NCI-H2227 (cell line): ENCODE data around the gene SGSM1.
"Not testable (repeated sequence)": the region's sequence is repeated elsewhere in the genome, so short reads cannot be mapped to it uniquely, and the experiment has no call there.

Experiments
- DNase-seq: peaks from one replicate; lab custom pipeline; 2025; ENCODE audit not compliant: unreplicated experiment; lab: John Stamatoyannopoulos, UW

The SGSM1 gene

DNA sequence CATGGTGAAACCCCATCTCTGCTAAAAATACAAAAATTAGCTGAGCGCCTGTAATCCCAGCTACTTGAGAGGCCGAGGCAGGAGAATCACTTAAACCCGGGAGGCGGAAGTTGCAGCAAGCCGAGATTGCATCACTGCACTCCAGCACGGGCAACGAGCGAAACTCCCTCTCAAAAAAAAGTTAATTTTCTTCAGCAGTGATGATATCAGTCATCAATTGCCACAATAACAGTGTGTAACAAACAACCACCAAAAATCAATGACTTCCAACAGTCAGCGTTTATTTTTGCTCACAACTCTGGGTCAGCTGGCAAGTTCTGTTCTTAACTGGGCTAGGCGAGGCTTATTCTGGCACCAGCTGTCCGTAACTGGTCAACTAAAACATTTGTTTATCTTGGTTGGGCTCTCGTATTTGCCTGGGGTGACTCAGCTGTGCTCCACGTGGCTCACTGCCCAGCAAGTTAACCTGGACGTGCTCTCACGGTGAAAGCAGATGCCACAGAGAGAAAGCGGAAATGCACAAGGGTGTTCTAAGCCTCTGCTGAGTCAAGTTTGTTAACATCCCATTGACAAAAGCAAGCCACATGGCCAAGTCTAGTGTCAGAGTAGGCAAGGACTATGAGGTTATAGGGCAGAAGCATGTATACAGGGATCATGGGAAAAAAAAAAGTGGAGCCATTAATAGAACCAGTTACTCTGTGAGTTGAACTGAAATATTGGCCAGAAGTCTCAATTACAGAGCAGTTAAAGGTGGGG lies 88.4 kb downstream of the SGSM1 start:
- peak; percentile 4 for DNase-seq

DNA sequence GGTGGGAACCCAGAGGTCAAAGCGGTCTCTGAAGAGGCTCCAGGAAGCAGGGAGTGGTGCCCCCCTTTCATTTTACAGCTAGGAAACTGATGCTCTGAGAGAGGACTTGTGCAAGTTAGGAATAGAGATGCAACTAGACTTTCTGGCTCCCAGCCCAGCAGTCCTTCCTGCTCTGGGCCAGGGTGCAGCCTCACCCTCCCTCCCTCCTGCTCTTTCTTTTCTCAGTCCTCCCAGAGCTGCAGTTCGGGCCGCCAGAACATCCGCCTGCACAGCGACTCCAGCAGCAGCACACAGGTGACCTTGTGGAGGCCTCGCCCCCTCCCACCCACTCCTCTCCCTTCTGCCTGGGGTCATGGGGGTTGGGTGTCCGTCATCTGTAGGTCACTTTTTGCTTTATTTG lies 89.0 kb downstream of the SGSM1 start:
- DNase-seq: no peak

- DNase-seq: no peak
Measured at GRCh38 chr22:24901448-24901847, 95.4 kb downstream of the SGSM1 start.

DNA sequence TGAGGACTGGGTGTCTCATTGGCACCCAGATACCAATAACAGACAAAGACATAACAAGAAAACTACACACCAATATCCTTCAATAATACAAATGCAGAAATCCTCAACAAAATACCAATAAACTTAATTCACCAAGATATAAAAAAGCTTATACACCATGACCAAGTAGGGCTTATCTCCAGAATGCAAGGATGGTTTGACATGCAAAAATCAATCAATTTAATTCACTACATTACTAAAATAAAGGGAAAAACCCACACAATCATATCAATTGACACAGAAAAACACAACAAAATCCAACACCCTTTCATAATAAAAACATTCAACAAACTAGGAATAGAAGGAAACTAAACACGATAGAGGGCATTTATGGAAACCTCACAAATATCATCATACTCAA lies 99.9 kb downstream of the SGSM1 start:
- DNase-seq: peak; percentile 5

- not testable (repeated sequence) for DNase-seq
Measured at GRCh38 chr22:24907101-24907500, 101.1 kb downstream of the SGSM1 start.

- DNase-seq: no peak
Measured at GRCh38 chr22:24920029-24920428, 114.0 kb downstream of the SGSM1 start.

- DNase-seq: no peak
Measured at GRCh38 chr22:24925586-24926427, 119.8 kb downstream of the SGSM1 start.

DNA sequence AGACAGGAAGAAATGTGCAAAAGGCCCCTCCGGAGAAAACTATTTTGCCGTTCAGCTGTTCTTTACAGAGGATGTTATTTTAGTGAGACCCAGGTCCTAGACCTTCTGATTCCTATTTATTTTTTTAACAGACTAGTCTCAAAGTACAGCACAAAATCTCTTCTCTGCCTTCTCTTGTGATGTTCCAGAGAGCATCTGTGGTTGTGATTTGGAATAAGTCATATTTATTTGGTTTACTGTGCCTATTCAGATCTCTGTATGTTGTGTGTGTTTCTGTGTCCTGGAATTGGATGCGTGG lies 120.4 kb downstream of the SGSM1 start:
- DNase-seq: no peak

- DNase-seq: no peak
Measured at GRCh38 chr22:24926849-24927579, 121.0 kb downstream of the SGSM1 start.

- no peak for DNase-seq
Measured at GRCh38 chr22:24928322-24928721, 122.3 kb downstream of the SGSM1 start.

DNA sequence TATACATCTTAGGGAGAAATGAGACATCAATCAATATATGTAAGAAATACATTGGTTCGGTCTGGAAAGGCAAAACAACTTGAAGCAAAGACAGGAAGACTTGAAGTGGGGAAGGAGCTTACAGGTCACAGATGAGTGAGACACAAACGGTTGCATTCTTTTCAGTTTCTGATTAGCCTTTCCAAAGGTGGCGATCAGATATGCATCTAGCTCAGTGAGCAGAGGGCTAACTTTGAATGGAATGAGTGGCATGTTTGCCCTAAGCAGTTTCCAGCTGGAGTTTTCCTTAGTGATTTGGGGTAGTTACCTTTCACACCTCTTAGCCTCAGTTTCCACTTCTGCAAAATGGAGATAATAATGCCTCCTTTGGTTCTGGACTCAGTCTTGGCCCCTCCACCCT lies 124.7 kb downstream of the SGSM1 start:
- no peak for DNase-seq

DNA sequence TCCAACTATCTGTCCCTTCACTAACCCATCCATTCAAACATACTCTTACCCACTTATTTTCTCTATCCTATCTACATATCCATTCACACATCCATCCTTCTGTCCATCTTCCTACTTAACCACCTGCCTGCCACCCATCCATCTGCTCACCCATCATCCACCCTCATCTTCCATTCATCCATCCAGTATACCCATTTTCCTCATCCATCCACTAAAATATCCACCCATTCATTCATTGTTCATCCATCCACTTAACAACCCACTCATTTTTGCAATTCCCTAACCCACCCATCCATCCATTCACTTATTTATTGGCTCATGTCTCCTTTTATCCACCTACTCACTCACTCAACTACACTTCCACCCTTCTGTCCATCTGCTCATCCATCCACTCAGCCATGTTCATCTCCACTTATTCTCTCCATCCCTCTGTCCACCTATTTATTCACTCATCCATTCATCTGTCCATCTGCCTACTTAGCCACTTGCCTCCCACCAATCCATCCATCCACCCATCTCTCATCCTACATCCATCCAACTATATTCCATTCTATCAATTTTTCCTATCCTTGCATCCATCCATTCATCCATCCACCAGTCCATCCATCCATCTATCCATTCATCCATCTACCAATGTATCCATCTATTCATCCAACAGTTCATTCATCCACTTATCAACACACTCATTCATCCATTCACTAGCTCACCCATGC lies 129.9 kb downstream of the SGSM1 start:
- DNase-seq: no peak

DNA sequence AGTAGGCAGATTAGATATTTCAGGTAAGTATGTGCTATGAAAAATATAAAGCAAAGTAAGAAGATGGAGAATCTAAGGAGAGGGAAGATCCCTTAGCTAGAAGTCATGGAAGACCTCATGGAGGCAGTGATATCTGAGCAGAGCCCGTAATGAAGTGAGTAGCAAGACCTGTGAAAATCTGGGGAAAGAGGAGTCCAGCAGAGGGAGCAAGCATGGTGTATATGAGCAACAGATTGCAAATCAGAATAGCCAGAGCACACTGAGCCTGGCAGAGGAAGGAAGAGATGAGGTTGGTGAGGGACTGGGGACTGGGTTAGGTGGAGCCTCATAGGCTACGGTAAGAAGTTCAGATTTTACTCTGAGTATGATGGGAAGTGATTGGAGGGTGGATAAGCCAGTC lies 131.1 kb downstream of the SGSM1 start:
- DNase-seq: no peak

DNA sequence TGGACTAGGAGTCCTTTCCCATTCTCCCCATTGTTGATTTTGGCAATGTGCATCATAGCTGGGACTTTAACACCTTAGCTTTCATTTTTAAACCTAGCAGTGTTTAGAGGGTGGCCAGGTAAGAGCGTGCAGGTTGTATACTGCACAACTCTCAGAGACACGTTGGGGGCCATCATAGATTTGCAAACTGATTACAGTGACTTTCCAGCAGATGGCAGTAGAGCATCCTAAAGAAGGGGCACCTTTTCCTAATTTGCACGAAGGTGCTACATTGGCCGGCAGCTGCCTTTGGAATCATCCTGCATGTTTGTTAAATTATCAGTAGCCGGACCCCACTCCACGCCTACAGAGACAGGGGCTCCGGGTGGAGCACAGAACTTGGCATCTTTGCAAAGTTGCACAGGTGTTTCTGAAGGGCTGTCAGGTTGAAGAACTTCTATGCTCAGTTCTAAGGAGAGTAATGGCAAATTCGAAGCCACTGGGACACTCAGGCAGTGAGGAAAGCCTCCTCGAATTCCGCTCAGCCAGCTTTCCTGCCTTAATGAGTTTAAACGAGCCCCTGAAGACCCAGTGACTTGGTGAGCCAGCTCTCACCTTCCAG lies 132.8 kb downstream of the SGSM1 start:
- DNase-seq: peak; percentile 64

DNA sequence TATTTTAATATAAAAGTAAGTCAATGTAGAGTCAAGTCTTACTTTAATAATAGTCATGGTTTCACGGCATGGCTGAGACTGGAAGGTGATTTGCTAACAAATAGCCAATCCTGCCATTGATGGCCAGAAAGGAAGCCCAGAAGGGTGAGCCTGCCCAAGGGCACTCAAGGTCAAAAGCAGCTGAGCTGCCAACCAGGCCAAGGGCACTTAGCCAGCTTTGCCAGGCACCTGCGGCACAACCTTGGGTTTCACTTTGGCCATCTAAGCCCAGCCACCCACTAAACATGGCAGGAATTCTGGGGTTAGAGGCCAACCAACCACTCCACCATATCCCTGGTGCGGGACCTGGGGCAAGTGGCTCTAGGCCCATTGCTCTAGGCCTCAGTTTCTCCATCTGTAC lies 136.3 kb downstream of the SGSM1 start:
- no peak for DNase-seq

DNA sequence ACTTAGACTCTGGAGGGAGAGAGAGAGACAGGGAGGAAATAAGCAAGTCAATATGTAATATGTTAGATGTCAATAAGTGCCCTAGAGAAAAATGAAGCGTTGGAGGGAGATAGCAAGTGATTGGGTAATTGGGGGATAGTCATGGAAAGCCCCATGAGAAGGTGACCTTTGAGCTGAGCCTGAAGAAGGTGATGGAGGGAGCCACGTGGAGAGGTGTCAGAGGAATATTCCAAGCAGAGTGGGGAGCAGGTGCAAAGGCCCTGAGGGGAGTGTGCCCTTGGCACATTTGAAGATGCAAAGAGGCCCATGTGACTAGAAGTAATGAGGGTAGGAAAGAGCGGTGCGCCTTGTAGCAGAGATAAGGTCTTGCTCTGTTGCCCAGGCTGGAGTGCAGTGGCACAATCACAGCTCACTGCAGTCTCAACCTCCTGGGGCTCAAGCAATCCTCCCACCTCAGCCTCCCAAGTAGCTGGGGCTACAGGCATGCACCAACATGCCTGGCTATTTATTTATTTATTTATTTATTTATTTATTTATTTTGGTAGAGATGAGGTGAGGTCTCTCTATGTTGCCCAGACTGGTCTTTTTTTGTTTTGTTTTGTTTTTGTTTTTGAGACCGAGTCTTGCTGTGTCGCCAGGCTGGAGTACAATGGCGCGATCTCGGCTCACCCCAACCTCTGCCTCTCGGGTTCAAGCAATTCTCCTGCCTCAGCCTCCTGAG lies 138.4 kb downstream of the SGSM1 start:
- no peak for DNase-seq

GRCh38 chr22:24945430-24945829 lies 139.4 kb downstream of the SGSM1 start:
- DNase-seq: no peak

GRCh38 chr22:24947383-24947782 lies 141.4 kb downstream of the SGSM1 start:
- DNase-seq: no peak

DNA sequence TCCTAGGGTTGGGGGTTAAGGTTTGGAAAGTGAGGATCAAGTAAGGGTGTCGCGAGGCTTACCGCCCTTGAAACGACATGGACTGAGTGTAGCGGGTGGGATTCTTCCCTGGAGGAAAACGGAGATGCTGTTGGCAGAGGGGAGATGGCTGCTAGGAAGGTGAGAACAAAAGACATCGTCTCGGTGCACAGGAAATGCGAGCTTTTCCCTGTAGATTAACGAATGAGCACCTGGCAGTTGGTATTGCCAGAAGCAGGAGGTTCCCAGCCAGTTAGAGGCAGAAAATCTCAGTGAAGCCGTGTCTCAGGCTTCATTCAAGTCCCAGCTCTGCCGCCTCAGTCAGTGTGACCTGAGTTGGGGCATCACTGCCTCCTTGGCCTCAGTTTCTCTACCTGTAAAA lies 141.9 kb downstream of the SGSM1 start:
- no peak for DNase-seq
